Prostate gland (tissue), 2 donors: ENCODE data around the gene RYR2. TPM values are rescaled to one million over a fixed set of nuclear protein-coding genes. Genes with fewer than 3 reads are reported as not detected.

Source experiments
- DNase-seq: peaks from one replicate; pipeline ENCODE4 v3.0.0-alpha.2; 2019; ENCODE audit warnings: low spot score
- H3K27ac ChIP-seq, 2 donors: fragments of 200-600 bp; sonication (generic); 2 replicates each; pipeline ENCODE4 v1.5.1; 2017 to 2019
- H3K27me3 ChIP-seq: fragments of 200-600 bp; sonication (generic); replicated peaks from 2 replicates; pipeline ENCODE4 v1.5.1; 2019; ENCODE audit not compliant: insufficient read depth
- H3K36me3 ChIP-seq, 2 donors: fragments of 200-600 bp; sonication (generic); 1 replicate in 1 of 2; 2 replicates in 1 of 2; pipeline versions ENCODE4 v1.5.1 to v1.8.1; 2017 to 2019
- H3K4me1 ChIP-seq: fragments of 200-600 bp; sonication (generic); replicated peaks from 2 replicates; pipeline ENCODE4 v1.5.1; 2019
- H3K4me3 ChIP-seq, 2 donors: fragments of 200-600 bp; sonication (generic); 2 replicates each; pipeline ENCODE4 v1.5.1; 2017 to 2019
- H3K9me3 ChIP-seq: fragments of 200-600 bp; sonication (generic); 2 replicates; pipeline ENCODE4 v1.5.1; 2017
- CTCF ChIP-seq, 4 experiments: fragments of 200-600 bp in 2 of 4; fragments of 450-650 bp in 2 of 4; sonication (generic) in 2 of 4; IDR thresholded peaks; 1 replicate in 3 of 4; 2 replicates in 1 of 4; pipeline ENCODE4 v1.5.1; 2016 to 2019; ENCODE audit warnings: antibody characterized with exemption in 4 of 4, mild to moderate bottlenecking in 2 of 4, moderate library complexity in 2 of 4
- POLR2A ChIP-seq: fragments of 450-650 bp; IDR thresholded peaks from one replicate; pipeline ENCODE4 v1.6.1; 2016; ENCODE audit warnings: antibody characterized with exemption, mild to moderate bottlenecking
- POLR2AphosphoS5 ChIP-seq: sonication (generic); formaldehyde crosslinking; IDR thresholded peaks from one replicate; pipeline ENCODE4 v1.6.1; 2017; ENCODE audit warnings: antibody characterized with exemption
- WGBS: methylation state at CpG from one replicate; pipeline ENCODE4 v1.1.5; 2018; 5-methylcytosine and 5-hydroxymethylcytosine counted together
- intact Hi-C: fragments of 100-400 bp; cut with DNase I; formaldehyde crosslinking; loops from one replicate; pipeline ENCODE4 v1.14.2; 2022
- total RNA-seq, 2 donors: library from RNA; depleted of rRNA; stranded (reverse); fragments of >200 nt; gene quantifications; one replicate each; pipeline ENCODE4 v1.1.0, GENCODE V29; 2016

RYR2 gene
- total RNA-seq, 2 donors from 2014 or later, result 2.9 to 6.7 TPM

GRCh38 chr1:237779356-237779755, 737.4 kb downstream of the RYR2 start:
- WGBS, result 34% methylated on average over 3 of the region's 3 CpGs
- intact Hi-C loops, result no loop called here

GRCh38 chr1:237786066-237786719, 744.2 kb downstream of the RYR2 start:
- no peak overlapping the region for H3K4me3 ChIP-seq
- DNase-seq, result no peak
- no peaks in the 10 kb centered on the region for H3K4me1 ChIP-seq
- TF ChIP-seq POLR2A, result no peak
- no peaks in the 10 kb centered on the region for H3K36me3 ChIP-seq
- H3K27me3 ChIP-seq, result no peaks in the 10 kb centered on the region
- intact Hi-C loops, result no loop called here
- H3K9me3 ChIP-seq, result no peaks in the 10 kb centered on the region
- 84% methylated on average over 11 of the region's 11 CpGs for WGBS
- H3K27ac ChIP-seq, result no peak overlapping the region

More at GRCh38 chr1:237779356-237779755, 737.4 kb downstream of the RYR2 start:
- H3K27me3 ChIP-seq, result no peaks in the 10 kb centered on the region
- H3K27ac ChIP-seq, result no peak overlapping the region
- H3K36me3 ChIP-seq, result no peaks in the 10 kb centered on the region
- TF ChIP-seq POLR2A, result no peak
- H3K4me3 ChIP-seq, result no peak overlapping the region
- no peaks in the 10 kb centered on the region for H3K4me1 ChIP-seq
- no peak for DNase-seq
- H3K9me3 ChIP-seq, result no peaks in the 10 kb centered on the region

GRCh38 chr1:237788069-237788468, 746.1 kb downstream of the RYR2 start:
- Histone ChIP-seq H3K36me3 (no peaks in the 10 kb centered on the region), H3K4me1 (no peaks in the 10 kb centered on the region), H3K4me3 (no peak overlapping the region), H3K27me3 (no peaks in the 10 kb centered on the region), H3K9me3 (no peaks in the 10 kb centered on the region), H3K27ac (no peak overlapping the region)
- intact Hi-C loops, result no loop called here
- no peak for DNase-seq
- TF ChIP-seq CTCF (IDR thresholded peaks at IDR 0.05) (no peak), POLR2A (no peak), POLR2AphosphoS5 (no peak)
- 59% methylated on average over 3 of the region's 3 CpGs for WGBS

GRCh38 chr1:237789619-237790018, 747.6 kb downstream of the RYR2 start:
- H3K9me3 ChIP-seq, result no peaks in the 10 kb centered on the region
- WGBS, result 72% methylated on average over 5 of the region's 5 CpGs
- intact Hi-C loops, result no loop called here
- no peak for DNase-seq
- TF ChIP-seq CTCF (IDR thresholded peaks at IDR 0.05) (no peak), POLR2AphosphoS5 (no peak), POLR2A (no peak)
- no peak overlapping the region for H3K27ac ChIP-seq
- H3K4me3 ChIP-seq, result no peak overlapping the region
- no peaks in the 10 kb centered on the region for H3K36me3 ChIP-seq
- H3K4me1 ChIP-seq, result no peaks in the 10 kb centered on the region
- H3K27me3 ChIP-seq, result no peaks in the 10 kb centered on the region

- Histone ChIP-seq H3K4me1 (no peaks in the 10 kb centered on the region), H3K9me3 (no peaks in the 10 kb centered on the region), H3K27ac (no peak overlapping the region), H3K36me3 (no peaks in the 10 kb centered on the region), H3K4me3 (no peak overlapping the region), H3K27me3 (no peaks in the 10 kb centered on the region)
- intact Hi-C loops, result no loop called here
- WGBS, result 79% methylated on average over 2 of the region's 2 CpGs
- TF ChIP-seq POLR2A, result no peak
- no peak for TF ChIP-seq CTCF (IDR thresholded peaks at IDR 0.05)
- TF ChIP-seq POLR2AphosphoS5, result no peak
- DNase-seq, result no peak
Observed at GRCh38 chr1:237791592-237791991, 749.6 kb downstream of the RYR2 start.

GRCh38 chr1:237792149-237792548, 750.2 kb downstream of the RYR2 start:
- no peak for TF ChIP-seq POLR2A
- no peak for TF ChIP-seq CTCF (IDR thresholded peaks at IDR 0.05)
- no peak for TF ChIP-seq POLR2AphosphoS5
- no peak for DNase-seq
- H3K4me1 ChIP-seq, result no peaks in the 10 kb centered on the region
- intact Hi-C loops, result no loop called here
- no peak overlapping the region for H3K27ac ChIP-seq
- no peaks in the 10 kb centered on the region for H3K9me3 ChIP-seq
- 83% methylated on average over 7 of the region's 7 CpGs for WGBS
- H3K36me3 ChIP-seq, result no peaks in the 10 kb centered on the region
- H3K27me3 ChIP-seq, result no peaks in the 10 kb centered on the region
- no peak overlapping the region for H3K4me3 ChIP-seq
